ENCODE results near the gene EBF3.
A peak's percentile ranks its signal among the peaks of the same experiment; 100 is the strongest.

EBF3 gene, protein sequence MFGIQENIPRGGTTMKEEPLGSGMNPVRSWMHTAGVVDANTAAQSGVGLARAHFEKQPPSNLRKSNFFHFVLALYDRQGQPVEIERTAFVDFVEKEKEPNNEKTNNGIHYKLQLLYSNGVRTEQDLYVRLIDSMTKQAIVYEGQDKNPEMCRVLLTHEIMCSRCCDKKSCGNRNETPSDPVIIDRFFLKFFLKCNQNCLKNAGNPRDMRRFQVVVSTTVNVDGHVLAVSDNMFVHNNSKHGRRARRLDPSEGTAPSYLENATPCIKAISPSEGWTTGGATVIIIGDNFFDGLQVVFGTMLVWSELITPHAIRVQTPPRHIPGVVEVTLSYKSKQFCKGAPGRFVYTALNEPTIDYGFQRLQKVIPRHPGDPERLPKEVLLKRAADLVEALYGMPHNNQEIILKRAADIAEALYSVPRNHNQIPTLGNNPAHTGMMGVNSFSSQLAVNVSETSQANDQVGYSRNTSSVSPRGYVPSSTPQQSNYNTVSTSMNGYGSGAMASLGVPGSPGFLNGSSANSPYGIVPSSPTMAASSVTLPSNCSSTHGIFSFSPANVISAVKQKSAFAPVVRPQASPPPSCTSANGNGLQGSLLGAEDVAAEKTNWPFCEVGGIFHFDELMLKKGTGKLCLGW

DNA sequence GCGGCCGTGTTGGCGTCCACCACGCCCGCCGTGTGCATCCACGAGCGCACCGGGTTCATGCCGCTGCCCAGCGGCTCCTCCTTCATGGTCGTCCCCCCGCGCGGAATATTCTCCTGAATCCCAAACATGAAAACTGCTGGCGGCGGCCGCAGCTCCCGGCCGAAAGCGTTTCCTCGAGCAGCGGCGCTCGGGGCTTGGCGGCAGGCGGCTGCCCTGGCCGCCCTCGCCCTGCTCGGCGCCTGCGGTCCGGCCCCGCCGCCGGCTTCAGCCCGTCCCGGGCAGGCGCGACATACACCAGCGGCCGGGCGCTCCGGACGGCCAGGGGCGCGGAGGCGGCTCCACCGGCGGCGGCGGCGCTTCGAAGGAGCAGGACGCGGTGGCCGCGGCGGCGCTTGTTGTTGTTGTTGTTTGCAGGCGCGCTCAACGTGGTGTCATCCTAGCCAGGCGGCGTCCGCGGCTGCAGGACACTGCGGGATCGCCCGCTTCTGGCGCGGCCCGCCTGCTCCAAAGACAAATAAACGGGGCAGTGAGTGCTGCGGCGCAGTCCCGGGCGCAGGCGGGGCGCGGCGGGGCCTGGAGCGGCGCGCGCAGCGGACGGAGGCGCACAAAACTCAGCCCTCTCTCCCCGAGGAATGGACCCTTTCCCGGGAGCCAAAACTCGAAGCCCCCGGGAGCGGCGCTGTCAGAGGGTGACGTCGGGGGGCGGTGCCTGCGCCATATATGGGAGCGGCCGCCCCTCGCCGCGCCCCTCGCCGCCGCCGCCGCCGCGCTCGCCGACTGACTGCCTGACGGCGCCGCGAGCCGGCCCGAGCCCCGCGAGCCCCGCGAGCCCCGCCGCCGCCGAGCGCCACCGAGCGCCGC lies at the start of gene EBF3:
Gene EBF3 (minus strand): TSS at position 634 of the 861 bp plus-strand sequence. CDS start 506 bp downstream, at position 128.
- DNase-seq = peak; percentile 31

GRCh38 chr10:130013335-130014262 lies 49.5 kb upstream of the EBF3 start:
- DNase-seq = no peak

- no peak for DNase-seq
These were observed 48.1 kb upstream of the EBF3 start for GRCh38 chr10:130012129-130012528.

DNA sequence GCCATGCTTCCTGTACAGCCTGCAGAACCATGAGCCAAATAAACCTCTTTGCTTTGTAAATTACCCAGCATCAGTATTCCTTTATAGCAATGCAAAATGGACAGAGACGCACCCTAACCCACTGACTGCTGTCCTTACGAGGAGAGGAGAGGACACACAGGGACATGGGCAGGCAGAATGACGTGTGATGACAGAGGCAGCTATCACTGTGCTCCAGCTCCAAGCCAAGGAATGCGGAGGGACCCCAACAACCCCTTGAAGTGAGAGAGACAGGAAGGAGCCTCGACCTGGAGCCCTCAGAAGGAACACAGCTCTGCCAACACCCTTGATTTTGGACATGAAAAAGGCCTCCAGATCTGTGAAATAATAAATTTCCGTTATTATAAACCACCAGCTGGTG lies 46.6 kb upstream of the EBF3 start:
- no peak for DNase-seq

- no peak for DNase-seq
These were observed 45.2 kb upstream of the EBF3 start for GRCh38 chr10:130009228-130009627.

- DNase-seq = no peak
These were observed 39.9 kb upstream of the EBF3 start for GRCh38 chr10:130003787-130004613.

DNA sequence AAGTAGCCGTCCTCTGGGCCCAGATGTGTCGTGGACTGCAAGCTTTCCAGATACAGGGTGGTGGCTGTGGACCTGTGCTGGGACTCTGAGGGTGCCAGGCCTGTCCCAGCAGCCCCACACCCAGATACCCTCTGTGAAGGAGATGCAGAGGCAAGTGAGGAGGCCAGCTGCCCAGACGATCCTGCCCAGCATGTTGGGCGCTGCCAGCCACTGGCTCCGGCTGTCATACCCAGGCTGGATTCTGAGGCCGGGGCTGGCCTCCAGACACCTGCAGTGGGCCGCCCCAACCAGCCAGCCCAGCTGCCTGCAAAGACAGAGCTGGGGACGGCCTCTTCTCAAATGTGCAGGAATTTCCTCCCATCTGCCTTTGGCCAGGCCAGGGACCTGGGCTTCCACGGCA lies 39.1 kb upstream of the EBF3 start:
- no peak for DNase-seq

DNA sequence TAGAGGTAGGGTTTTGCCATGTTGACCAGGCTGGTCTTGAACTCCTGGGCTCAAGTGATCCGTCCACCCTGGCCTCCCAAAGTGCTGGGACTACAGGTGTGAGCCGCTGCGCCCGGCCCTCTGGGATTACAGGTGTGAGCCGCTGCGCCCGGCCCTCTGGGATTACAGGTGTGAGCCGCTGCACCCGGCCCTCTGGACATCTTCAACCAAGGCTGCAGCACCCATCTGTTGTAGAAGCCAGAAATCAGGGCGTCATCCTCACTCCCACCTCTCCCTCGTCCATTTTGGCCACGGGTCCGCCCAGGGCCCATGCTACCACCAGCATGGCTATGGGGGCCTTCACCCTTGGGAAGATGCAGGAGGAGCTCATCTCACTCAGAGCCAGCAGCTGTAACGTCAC lies 38.5 kb upstream of the EBF3 start:
- no peak for DNase-seq

- DNase-seq = no peak
These were observed 36.8 kb upstream of the EBF3 start for GRCh38 chr10:130000918-130001317.

DNA sequence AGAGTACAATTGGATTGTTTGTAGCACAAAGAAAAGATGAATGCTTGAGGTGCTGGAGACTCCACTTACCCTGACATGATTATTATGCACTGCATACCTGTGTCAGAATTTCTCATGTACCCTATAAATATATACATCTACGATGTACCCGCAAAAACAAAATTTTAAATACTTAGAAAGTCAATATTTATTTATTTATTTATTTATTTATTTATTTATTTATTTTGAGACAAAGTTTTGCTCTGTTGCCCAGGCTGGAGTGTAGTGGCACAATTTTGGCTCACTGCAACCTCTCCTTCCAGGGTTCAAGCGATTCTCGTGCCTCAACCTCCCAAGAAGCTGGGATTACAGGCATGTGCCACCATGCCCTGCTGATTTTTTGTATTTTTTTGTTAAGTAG lies 35.1 kb upstream of the EBF3 start:
- DNase-seq = no peak

- no peak for DNase-seq
These were observed 29.5 kb upstream of the EBF3 start for GRCh38 chr10:129993621-129994020.

DNA sequence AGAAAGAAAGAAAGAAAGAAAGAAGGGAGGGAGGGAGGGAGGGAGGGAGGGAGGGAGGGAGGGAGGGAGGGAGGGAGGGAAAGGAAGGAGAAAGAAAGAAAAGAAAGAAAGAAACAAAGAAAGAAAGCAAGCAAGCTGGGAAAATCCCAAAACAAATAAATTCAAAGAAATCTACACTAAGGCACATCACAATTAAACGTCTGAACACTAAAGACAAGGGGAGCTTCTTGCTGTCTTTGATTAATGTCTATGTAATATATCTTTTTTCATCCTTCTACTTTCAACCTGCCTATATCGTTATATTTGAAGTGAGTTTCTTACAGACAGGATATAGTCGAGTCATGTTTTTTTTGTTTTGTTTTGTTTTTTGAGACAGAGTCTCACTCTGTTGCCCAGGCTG lies 28.3 kb upstream of the EBF3 start:
- DNase-seq = no peak

DNA sequence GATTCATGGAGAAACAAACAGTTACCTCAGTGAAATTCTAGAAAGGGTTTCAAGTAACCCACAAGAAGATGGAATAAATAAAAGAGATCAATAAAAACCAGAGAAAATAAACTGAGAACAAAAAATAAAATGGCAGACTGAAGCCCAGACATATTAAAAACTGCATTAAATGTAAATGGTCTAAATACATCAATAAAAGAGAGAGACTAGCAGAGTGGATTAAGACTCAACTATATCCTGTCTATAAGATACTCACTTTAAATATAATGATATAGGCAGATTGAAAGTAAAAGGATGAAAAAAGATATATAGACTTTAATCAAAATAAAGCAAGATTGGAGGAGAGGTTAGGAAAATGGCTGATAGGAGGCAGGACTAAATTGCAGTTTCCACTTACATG lies 18.8 kb upstream of the EBF3 start:
- DNase-seq = no peak

GRCh38 chr10:129978980-129979379 lies 14.9 kb upstream of the EBF3 start:
- DNase-seq = no peak

GRCh38 chr10:129978322-129978721 lies 14.2 kb upstream of the EBF3 start:
- no peak for DNase-seq

- DNase-seq = no peak
These were observed 13.7 kb upstream of the EBF3 start for GRCh38 chr10:129977794-129978193.

DNA sequence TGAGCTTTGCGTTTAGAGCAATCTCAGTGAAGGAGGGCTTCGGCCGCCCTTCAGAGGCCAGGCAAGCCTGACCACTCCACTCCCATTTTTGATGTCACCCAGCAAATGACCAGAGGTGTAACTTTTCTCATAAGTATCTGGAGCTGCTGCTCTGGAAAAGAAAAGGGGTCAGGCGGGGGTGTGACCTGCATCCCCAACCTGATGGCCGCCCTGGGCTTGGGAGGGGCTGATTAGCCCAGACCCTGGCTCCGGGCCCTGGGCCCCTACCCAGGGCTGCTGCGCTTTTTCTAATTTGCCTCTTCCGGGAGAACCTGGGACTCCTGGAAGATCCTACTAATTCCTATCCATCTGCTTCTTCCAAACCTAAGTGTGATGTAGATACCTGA lies 9.6 kb upstream of the EBF3 start:
- DNase-seq = no peak

- no peak for DNase-seq
These were observed 9.0 kb upstream of the EBF3 start for GRCh38 chr10:129972966-129973673.

GRCh38 chr10:129972145-129972965 lies 8.3 kb upstream of the EBF3 start:
- DNase-seq = no peak
